ENCODE measurements around the gene FBH1. TPM values are rescaled to one million over a fixed set of nuclear protein-coding genes. Genes with fewer than 3 reads are reported as not detected.

FBH1 gene
- total RNA-seq, 1 donor from 2014 or later, result 75.2 TPM

- peak; percentile 31 for DNase-seq (ENCODE audit: low read depth)
Observed at GRCh38 chr10:5976512-5977470, 86.7 kb downstream of the FBH1 start.

- peak; percentile 47 for DNase-seq (ENCODE audit: low read depth)
Observed at GRCh38 chr10:5977471-5978229, 87.6 kb downstream of the FBH1 start, which contains the start of gene IL15RA. Gene IL15RA (minus strand): TSS chr10:5977543. CDS start chr10:5977492, 51 bp downstream.

GRCh38 chr10:5978230-5978489 lies 88.1 kb downstream of the FBH1 start:
- DNase-seq (ENCODE audit: low read depth), result no peak

GRCh38 chr10:5981529-5981928 lies 91.5 kb downstream of the FBH1 start:
- no peak for DNase-seq (ENCODE audit: low read depth)

- DNase-seq (ENCODE audit: low read depth), result no peak
Observed at GRCh38 chr10:5983774-5984173, 93.7 kb downstream of the FBH1 start.

GRCh38 chr10:5985029-5985428 lies 95.0 kb downstream of the FBH1 start:
- DNase-seq (ENCODE audit: low read depth), result no peak

Other genes with a start within 250 kb of the FBH1 start
- 8.6 and 10.3 TPM in 2 replicates for gene ASB13, start 223.6 kb upstream of the FBH1 start, total RNA-seq
- gene TASOR2, start 205.4 kb upstream of the FBH1 start, total RNA-seq, result 89.5 and 93.8 TPM in 2 replicates
- 198 and 222 TPM in 2 replicates for gene GDI2, start 76.8 kb upstream of the FBH1 start, total RNA-seq
- 10.2 and 12.1 TPM in 2 replicates for gene ANKRD16, start 350 bp upstream of the FBH1 start, total RNA-seq
- 0.19 and 0.88 TPM in 2 replicates for gene IL15RA, start 87.3 kb downstream of the FBH1 start, total RNA-seq
- gene IL2RA, start 172.1 kb downstream of the FBH1 start, total RNA-seq, result not detected in 2 replicates
- gene RBM17, start 198.8 kb downstream of the FBH1 start, total RNA-seq, result 28.8 and 41.5 TPM in 2 replicates